HepG2 (cell line): ENCODE results near the gene PXMP2. TPM values are rescaled to one million over a fixed set of nuclear protein-coding genes. Genes with fewer than 3 reads are reported as not detected.

Experiments used
- ARNT2 ChIP-seq: sonication (generic); formaldehyde crosslinking; IDR thresholded peaks from 2 replicates; pipeline ENCODE4 v1.8.0; 2022; ENCODE audit warnings: mild to moderate bottlenecking, low read depth, missing genetic modification reagents, moderate library complexity
- ATM ChIP-seq: fragments of 450-650 bp; IDR thresholded peaks from 2 replicates; pipeline ENCODE4 v1.7.1; 2017; ENCODE audit warnings: mild to moderate bottlenecking, borderline replicate concordance
- CREM ChIP-seq, 2 experiments: sonication (generic) in 1 of 2; formaldehyde crosslinking in 1 of 2; IDR thresholded peaks; 2 replicates each; pipeline versions ENCODE4 v1.4.0 to v1.6.1; 2016 to 2020; ENCODE audit warnings: antibody characterized with exemption in 1 of 2, mild to moderate bottlenecking in 1 of 2, missing genetic modification reagents in 1 of 2
- DPF2 ChIP-seq: sonication (generic); formaldehyde crosslinking; IDR thresholded peaks from 2 replicates; pipeline ENCODE4 v1.4.0; 2020; ENCODE audit warnings: mild to moderate bottlenecking, low read depth, missing genetic modification reagents, borderline replicate concordance
- KLF11 ChIP-seq: IDR thresholded peaks from 2 replicates; pipeline ENCODE4 v1.6.1; 2016; ENCODE audit warnings: missing compliant biosample characterization
- MEIS1 ChIP-seq: sonication (generic); formaldehyde crosslinking; IDR thresholded peaks from 2 replicates; pipeline ENCODE4 v1.9.0; 2021; ENCODE audit warnings: mild to moderate bottlenecking, missing genetic modification reagents, moderate library complexity, borderline replicate concordance
- NFIC ChIP-seq: IDR thresholded peaks from 2 replicates; pipeline ENCODE4 v1.6.1; 2012; ENCODE audit warnings: mild to moderate bottlenecking, low read length, inconsistent platforms
- NR3C1 ChIP-seq: sonication (generic); formaldehyde crosslinking; IDR thresholded peaks from 2 replicates; pipeline ENCODE4 v1.4.0; 2020; ENCODE audit warnings: missing genetic modification reagents
- SMAD1 ChIP-seq: sonication (generic); formaldehyde crosslinking; IDR thresholded peaks from 2 replicates; pipeline ENCODE4 v1.4.0; 2020; ENCODE audit warnings: missing genetic modification reagents, low read depth, mild to moderate bottlenecking, borderline replicate concordance
- SP4 ChIP-seq: sonication (generic); formaldehyde crosslinking; IDR thresholded peaks from 2 replicates; pipeline ENCODE4 v1.8.1; 2023; ENCODE audit warnings: mild to moderate bottlenecking, missing genetic modification reagents
- SRSF4 ChIP-seq: fragments of 200-400 bp; formaldehyde crosslinking; IDR thresholded peaks from one replicate; pipeline ENCODE4 v1.6.1; 2018; ENCODE audit warnings: mild to moderate bottlenecking, low read depth, low read length, moderate library complexity; ENCODE audit not compliant: poor library complexity, severe bottlenecking
- STAG1 ChIP-seq: sonication (generic); formaldehyde crosslinking; IDR thresholded peaks from 2 replicates; pipeline ENCODE4 v1.4.0; 2020; ENCODE audit warnings: missing genetic modification reagents
- ZFP90 ChIP-seq: sonication (generic); formaldehyde crosslinking; IDR thresholded peaks from 2 replicates; pipeline ENCODE4 v1.8.0; 2022; ENCODE audit warnings: missing genetic modification reagents, mild to moderate bottlenecking, inconsistent platforms, borderline replicate concordance
- ZNF337 ChIP-seq: sonication (generic); formaldehyde crosslinking; IDR thresholded peaks from 2 replicates; pipeline ENCODE4 v1.5.1; 2020; ENCODE audit warnings: missing genetic modification reagents, low read depth, mild to moderate bottlenecking, borderline replicate concordance
- polyA plus RNA-seq, 8 experiments: library from polyadenylated mRNA; depleted of rRNA in 3 of 8; stranded (reverse) in 7 of 8; unstranded in 1 of 8; fragments of >200 nt; fragmentation: Illumina TruSeq in 4 of 8; extraction: Trizol in 4 of 8; gene quantifications; 2 replicates each; pipeline versions ENCODE4 v1.2.1 to v1.2.3, GENCODE V29; 2011 to 2016; ENCODE audit warnings: low read depth in 4 of 8, missing spikeins in 1 of 8, mixed read lengths in 1 of 8; ENCODE audit not compliant: insufficient read depth in 1 of 8
- total RNA-seq, 5 experiments: library from RNA; depleted of rRNA; stranded (reverse); fragments of >200 nt; fragmentation: Illumina TruSeq; extraction: Trizol; gene quantifications; 2 replicates each; pipeline ENCODE4 v1.2.3, GENCODE V29; 2016; ENCODE audit warnings: low read depth in 1 of 5
- TF ChIP-seq, protein P1 (sequence below): sonication (generic); formaldehyde crosslinking; conservative IDR thresholded peaks from 2 replicates; pipeline ENCODE4 v1.8.0; 2022; ENCODE audit warnings: missing genetic modification reagents
- TF ChIP-seq, protein P2 (sequence below): IDR thresholded peaks from 2 replicates; pipeline ENCODE4 v1.6.1; 2016; ENCODE audit warnings: low read depth, borderline replicate concordance
- TF ChIP-seq, protein P3 (sequence below): sonication (generic); formaldehyde crosslinking; conservative IDR thresholded peaks from 2 replicates; pipeline ENCODE4 v1.4.0; 2020; ENCODE audit warnings: missing genetic modification reagents
- TF ChIP-seq, protein P4 (sequence below): sonication (generic); formaldehyde crosslinking; IDR thresholded peaks from 2 replicates; pipeline ENCODE4 v1.5.0; 2020; ENCODE audit warnings: missing genetic modification reagents
- TF ChIP-seq, protein P5 (sequence below): sonication (generic); formaldehyde crosslinking; IDR thresholded peaks from 2 replicates; pipeline ENCODE4 v1.8.0; 2022; ENCODE audit warnings: missing genetic modification reagents, mild to moderate bottlenecking, moderate library complexity, borderline replicate concordance

The PXMP2 gene
- total and polyA plus RNA-seq, 2 of the 13 experiments (the other 11 are each of a cell fraction or from before 2014, with no cell fraction given): 25.5 to 42.9 TPM

DNA sequence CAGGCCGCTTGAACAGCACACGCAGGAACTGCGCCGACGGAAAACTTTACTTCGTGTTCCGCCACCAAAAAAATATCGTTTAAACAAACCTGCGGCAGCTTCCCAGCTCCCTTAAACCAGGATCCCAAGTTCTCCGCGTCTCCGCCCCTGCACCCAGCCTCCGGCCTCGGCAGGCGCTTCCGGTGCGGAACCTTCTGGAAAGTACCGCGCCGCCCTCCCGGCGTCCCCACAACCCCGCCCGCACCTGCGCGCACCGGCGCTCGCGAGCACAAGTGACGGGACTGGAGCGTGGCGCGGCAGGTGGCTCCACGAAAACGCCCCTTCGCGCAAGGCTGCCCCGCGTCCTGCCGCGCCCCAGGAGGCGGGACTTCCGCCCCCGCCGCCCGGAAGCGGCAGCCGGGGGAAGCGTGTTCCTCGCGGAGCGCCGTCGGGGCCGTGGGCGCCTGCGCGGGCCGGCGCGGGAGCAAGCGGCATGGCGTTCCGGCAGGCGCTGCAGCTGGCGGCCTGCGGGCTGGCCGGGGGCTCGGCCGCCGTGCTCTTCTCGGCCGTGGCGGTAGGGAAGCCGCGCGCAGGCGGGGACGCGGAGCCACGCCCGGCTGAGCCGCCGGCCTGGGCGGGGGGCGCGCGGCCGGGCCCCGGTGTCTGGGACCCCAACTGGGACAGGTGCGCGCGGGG is 23.2 kb downstream of the PXMP2 start, which contains the start of gene PGAM5 (continued):
- TF ChIP-seq, protein P1, sequence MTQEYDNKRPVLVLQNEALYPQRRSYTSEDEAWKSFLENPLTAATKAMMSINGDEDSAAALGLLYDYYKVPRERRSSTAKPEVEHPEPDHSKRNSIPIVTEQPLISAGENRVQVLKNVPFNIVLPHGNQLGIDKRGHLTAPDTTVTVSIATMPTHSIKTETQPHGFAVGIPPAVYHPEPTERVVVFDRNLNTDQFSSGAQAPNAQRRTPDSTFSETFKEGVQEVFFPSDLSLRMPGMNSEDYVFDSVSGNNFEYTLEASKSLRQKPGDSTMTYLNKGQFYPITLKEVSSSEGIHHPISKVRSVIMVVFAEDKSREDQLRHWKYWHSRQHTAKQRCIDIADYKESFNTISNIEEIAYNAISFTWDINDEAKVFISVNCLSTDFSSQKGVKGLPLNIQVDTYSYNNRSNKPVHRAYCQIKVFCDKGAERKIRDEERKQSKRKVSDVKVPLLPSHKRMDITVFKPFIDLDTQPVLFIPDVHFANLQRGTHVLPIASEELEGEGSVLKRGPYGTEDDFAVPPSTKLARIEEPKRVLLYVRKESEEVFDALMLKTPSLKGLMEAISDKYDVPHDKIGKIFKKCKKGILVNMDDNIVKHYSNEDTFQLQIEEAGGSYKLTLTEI (CRISPR knock-in tag): no peak
- TF ChIP-seq, protein P2, sequence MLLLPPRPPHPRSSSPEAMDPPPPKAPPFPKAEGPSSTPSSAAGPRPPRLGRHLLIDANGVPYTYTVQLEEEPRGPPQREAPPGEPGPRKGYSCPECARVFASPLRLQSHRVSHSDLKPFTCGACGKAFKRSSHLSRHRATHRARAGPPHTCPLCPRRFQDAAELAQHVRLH: no peak; the same call in none of the 2 replicates
- no peak for TF ChIP-seq ZNF337
- no peak for TF ChIP-seq STAG1 (CRISPR knock-in tag)
- no peak for TF ChIP-seq NFIC
- TF ChIP-seq SMAD1 (CRISPR knock-in tag): peak; percentile 78; the same call in 1 of the 2 replicates
- no peak for TF ChIP-seq NR3C1
- no peak for TF ChIP-seq SP4 (CRISPR knock-in tag)
- TF ChIP-seq CREM (IDR thresholded peaks at IDR 0.05): no peak
- TF ChIP-seq CREM (CRISPR knock-in tag; IDR thresholded peaks at IDR 0.05): no peak
- no peak for TF ChIP-seq KLF11
- TF ChIP-seq SRSF4: no peak
- TF ChIP-seq ARNT2 (CRISPR knock-in tag): peak; percentile 77
- TF ChIP-seq, protein P3, sequence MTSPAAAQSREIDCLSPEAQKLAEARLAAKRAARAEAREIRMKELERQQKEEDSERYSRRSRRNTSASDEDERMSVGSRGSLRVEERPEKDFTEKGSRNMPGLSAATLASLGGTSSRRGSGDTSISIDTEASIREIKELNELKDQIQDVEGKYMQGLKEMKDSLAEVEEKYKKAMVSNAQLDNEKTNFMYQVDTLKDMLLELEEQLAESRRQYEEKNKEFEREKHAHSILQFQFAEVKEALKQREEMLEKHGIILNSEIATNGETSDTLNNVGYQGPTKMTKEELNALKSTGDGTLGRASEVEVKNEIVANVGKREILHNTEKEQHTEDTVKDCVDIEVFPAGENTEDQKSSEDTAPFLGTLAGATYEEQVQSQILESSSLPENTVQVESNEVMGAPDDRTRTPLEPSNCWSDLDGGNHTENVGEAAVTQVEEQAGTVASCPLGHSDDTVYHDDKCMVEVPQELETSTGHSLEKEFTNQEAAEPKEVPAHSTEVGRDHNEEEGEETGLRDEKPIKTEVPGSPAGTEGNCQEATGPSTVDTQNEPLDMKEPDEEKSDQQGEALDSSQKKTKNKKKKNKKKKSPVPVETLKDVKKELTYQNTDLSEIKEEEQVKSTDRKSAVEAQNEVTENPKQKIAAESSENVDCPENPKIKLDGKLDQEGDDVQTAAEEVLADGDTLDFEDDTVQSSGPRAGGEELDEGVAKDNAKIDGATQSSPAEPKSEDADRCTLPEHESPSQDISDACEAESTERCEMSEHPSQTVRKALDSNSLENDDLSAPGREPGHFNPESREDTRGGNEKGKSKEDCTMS (CRISPR knock-in tag): no peak
- TF ChIP-seq, protein P4, sequence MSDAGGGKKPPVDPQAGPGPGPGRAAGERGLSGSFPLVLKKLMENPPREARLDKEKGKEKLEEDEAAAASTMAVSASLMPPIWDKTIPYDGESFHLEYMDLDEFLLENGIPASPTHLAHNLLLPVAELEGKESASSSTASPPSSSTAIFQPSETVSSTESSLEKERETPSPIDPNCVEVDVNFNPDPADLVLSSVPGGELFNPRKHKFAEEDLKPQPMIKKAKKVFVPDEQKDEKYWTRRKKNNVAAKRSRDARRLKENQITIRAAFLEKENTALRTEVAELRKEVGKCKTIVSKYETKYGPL: peak; percentile 39; the same call in 1 of the 2 replicates
- TF ChIP-seq DPF2 (CRISPR knock-in tag): no peak
- no peak; the same call in 1 of the 2 replicates for TF ChIP-seq ZFP90
- TF ChIP-seq, protein P5, sequence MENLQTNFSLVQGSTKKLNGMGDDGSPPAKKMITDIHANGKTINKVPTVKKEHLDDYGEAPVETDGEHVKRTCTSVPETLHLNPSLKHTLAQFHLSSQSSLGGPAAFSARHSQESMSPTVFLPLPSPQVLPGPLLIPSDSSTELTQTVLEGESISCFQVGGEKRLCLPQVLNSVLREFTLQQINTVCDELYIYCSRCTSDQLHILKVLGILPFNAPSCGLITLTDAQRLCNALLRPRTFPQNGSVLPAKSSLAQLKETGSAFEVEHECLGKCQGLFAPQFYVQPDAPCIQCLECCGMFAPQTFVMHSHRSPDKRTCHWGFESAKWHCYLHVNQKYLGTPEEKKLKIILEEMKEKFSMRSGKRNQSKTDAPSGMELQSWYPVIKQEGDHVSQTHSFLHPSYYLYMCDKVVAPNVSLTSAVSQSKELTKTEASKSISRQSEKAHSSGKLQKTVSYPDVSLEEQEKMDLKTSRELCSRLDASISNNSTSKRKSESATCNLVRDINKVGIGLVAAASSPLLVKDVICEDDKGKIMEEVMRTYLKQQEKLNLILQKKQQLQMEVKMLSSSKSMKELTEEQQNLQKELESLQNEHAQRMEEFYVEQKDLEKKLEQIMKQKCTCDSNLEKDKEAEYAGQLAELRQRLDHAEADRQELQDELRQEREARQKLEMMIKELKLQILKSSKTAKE (CRISPR knock-in tag): no peak; the same call in 1 of the 2 replicates
- no peak for TF ChIP-seq ATM
- no peak for TF ChIP-seq MEIS1
